GM19239 (cell line): ENCODE results near the gene GPR132.
"Not testable (repeated sequence)": the region's sequence is repeated elsewhere in the genome, so short reads cannot be mapped to it uniquely, and the experiment has no call there.

ENCODE experiments used
- DNase-seq: peaks from one replicate; pipeline ENCODE4 v3.0.0; 2011; ENCODE audit warnings: low spot score; ENCODE audit not compliant: insufficient read length
- FAIRE-seq: peaks from 2 replicates; lab custom pipeline; 2011; peaks lifted over from hg19 to GRCh38; lab: Jason Lieb, UNC

GPR132 gene

DNA sequence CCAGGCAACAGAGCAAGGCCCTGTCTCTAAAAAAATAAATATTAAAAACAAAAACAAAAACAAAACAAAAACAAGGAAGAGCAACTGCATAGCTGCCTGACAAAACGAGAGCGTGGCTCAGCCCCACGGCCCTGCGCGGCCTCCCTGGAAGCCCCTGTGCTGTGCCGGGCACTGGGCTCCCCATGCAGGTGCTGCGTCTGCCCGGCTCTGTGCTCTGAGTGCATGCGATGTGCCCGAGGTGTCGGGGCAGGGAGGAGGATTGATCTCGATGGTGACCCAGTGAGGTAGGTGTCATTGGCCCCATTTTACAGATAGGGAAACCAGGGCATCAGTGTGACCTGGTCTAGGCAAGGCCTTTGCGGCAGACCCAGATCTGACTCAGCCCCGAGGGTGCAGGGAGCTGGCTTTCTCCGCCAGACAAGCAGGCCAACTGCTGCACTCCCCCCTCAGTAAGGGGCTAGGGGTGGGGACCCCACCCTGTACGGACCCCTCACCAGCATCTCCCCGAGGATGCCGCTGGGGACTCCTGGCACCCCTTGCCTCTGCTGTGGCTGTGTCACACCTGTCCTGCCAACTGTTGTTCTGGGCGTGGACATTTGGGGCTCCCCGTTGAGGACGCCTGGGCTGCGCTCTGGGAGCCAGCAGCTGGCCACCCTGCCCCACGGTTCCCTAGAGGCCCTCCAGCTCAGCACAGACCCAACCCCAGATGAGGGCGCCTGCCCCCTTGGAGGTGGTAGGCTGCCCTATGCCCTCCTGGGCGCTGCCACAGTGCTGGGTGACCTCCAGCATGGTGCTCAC is 15.3 kb downstream of the GPR132 start:
- DNase-seq, result no peak
- no peak for FAIRE-seq

DNA sequence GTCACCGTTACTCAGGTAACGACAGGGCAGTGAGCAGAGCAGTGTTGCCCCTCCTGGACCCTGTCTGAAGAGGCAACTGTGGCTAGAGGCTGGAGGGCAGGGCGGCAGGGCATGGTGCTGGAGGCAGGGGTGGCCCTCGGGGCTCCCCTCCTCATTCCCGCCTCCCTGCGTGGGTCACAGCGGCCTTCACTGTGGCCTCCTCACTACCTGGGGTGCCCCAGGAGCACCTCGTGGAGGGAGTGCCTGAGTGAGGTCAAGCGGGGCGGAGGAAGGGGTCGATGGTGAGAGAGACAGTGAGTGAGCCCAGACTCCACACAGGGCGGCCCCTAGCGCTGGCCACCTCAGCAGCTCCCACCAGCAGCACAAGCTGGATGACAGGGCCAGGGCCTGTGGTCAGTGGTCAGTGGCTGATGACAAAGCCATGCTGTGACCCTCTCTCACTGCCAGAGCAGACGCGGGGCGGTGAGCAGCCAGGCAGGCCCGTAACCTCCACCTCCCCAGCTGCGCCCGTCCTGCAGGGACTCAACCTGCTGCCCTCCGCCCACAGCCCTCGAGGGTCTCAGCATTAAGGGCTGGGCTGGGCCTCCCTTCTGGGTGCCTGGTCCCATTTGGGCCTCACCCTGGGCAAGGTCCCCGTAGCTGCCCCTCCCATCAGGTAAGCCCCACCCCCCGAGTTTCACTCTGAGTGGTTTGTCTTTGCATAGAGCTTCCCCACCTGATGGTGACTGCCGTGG is 17.8 kb downstream of the GPR132 start:
- FAIRE-seq (peak; percentile 64), DNase-seq (no peak)

DNA sequence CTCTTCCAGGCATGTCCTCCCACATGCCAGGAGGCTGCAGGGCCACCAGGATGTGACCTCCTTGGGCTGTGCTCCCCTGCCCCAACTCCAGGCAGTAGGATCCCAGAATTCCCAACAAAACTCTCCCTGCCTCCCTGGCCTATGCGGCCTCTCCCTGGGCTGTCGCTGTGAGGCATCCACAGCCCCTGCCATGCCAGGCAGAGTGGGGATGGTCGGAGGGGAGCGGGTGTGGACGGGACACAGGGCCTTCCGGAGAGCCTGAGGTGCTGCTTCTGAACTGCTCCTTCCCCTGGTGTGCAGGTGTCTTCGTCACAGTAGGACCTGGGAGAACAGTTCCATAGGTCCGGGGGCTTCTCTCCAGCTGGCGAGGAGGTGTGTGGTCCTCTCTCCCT is 18.3 kb downstream of the GPR132 start:
- FAIRE-seq (no peak), DNase-seq (no peak)

DNA sequence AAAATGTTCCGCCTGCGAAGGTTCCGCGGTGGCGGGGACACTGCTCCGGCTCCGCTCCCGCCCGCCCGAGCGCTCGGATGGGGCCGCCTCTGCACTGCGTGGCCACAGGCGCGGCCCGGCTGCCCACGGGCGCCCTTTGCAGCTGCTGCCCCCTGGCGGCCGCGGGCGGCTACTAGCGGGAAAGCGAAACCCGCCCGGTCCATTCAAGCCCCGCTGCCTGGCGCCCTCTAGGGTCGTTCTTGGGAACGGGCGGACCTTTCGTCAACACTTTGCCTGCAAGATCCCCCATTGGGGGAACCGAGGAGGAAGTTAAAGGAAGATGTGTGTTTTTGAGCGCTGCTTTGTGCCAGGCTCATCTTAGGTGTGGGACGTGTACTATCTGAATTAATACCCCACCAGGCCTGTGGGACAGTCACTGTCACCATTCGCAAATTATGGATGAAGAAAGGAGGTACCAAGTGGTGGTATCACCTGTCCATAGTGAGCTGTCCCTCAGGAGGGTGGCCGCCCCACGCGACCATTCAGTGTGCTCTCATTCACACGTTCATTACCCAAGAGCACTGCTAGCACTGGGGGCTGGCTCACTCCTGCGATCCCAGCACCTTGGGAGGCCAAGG is 19.4 kb downstream of the GPR132 start:
- FAIRE-seq (peak; percentile 87), DNase-seq (peak; percentile 98)

DNA sequence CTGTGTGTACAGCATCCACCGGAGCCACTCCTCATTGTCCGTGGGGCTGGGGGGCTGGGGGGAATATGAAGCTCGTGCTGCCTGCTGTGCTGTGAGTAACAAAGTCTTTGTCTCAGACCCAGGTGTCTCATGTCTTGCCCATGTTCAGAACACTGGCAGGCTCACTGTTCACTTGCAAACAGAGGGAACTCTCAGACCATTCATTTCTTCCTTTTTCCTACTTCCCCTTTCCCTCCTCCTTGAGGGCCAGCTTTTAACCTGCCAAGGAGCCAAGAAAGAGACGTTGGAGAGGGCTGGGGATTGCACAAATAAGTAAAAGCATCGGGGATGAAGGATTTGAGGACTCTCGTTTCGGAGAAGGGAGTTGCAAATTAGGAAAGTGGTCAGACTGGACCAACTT is 21.6 kb downstream of the GPR132 start:
- FAIRE-seq (no peak), DNase-seq (no peak)

DNA sequence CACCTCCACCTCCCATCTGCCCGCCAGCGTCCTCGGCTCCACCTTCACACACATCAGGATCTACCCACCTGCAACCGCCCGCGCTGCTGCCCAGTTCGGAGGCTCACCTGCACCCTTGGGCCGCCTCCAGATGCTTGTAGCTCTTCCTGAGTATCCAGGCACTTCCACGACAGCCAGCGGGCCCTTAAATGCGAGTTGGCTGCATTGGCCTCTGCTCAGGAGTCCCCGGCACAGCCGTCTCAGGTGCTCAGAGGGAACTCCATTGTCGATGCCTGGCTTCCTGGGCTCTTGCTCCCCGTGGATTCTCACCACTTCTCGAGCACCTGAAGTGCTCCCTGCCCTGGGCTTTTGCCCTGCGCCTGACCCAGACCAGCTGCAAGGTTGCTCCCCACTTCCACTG is 22.4 kb downstream of the GPR132 start:
- FAIRE-seq (no peak), DNase-seq (no peak)

DNA sequence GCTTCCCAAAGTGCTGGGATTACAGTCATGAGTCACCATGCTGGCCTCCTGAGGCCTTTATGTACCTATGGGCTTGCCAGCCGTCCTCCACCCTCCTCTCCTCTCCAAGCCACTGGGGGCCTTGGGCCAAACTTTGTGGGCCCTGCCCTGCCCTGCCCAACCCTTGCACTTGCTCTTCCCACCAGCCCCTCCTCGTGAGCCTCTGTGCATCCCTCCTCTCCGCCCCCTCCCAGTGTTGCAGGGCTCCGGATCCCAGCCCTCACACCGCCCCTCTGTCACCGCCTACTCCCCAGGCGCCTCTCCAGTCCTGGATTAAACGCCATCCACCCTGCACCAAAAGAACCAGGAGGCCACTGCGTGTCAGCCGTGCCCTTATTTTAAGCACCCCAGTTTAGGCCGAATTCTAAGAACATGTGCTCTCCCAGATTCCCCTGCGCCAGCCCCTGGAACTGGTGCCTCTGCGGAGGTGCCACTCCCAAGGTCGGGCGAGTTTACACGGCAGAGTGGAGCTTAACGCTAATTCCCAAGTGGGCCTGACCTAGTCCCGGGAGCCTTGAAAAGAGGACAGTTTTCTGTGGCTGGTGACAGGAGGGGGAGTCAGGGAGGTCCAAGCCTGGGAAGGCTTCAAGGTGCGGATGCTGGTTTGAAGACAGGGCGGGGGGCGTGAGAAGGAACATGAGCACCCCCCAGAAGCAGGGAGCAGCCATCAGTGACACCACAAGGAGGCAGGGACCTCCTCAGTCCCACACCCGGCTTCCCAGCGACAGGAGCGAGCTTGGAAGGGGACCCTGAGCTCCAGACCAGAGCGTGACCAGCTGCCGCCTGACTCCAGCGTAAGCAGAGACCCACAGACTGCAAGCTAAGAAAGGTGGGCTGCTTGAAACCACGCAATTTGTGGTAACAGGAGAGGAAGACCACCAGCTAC is 23.1 kb downstream of the GPR132 start:
- no peak for FAIRE-seq
- DNase-seq, result no peak

DNA sequence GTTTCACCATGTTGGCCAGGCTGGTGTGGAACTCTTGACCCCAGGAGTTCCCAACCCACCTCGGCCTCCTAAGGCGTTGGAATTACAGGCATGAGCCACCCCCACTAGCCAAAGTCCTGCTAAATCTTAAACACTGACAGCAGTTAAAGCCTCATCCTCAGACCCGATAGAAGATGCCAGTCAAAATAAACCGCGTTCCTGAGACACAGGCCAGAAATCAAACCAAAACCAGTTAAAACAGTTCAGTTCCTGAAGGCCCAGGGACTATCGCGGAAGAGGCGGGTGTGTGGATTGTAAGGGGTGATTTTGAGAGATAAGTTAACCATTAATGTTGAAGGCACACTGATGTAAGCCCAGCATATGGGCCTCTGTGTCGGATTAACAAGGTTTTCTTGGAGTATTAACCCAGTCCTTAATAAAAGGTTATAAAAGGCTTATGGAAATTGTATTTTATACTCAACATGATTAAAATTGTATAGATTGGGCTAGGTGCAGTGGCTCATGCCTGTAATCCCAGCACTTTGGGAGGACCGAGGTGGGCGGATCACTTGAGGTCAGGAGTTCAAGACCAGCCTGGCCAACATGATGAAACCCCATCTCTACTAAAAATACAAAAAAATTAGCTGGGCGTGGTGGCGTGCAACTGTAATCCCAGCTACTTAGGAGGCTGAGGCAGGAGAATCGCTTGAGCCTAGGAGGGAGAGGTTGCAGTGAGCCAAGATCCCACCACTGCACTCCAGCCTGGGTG is 25.6 kb downstream of the GPR132 start:
- DNase-seq (no peak), FAIRE-seq (no peak)

DNA sequence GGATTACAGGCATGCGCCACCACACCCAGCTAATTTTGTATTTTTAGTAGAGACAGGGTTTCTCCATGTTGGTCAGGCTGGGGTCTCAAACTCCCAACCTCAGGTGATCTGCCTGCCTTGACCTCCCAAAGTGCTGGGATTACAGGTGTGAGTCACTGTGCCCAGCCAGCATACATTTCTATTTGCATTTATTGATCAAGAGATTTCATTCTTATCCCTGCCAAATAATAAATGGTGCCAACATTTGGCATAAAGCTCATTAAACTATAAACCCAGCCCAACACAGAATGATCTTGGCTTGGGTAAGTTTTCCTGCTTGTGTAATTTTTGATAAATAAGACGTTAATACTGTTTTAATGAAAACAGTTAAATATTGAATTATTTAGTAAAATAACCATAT is 29.6 kb downstream of the GPR132 start:
- DNase-seq, FAIRE-seq: not testable (repeated sequence)

DNA sequence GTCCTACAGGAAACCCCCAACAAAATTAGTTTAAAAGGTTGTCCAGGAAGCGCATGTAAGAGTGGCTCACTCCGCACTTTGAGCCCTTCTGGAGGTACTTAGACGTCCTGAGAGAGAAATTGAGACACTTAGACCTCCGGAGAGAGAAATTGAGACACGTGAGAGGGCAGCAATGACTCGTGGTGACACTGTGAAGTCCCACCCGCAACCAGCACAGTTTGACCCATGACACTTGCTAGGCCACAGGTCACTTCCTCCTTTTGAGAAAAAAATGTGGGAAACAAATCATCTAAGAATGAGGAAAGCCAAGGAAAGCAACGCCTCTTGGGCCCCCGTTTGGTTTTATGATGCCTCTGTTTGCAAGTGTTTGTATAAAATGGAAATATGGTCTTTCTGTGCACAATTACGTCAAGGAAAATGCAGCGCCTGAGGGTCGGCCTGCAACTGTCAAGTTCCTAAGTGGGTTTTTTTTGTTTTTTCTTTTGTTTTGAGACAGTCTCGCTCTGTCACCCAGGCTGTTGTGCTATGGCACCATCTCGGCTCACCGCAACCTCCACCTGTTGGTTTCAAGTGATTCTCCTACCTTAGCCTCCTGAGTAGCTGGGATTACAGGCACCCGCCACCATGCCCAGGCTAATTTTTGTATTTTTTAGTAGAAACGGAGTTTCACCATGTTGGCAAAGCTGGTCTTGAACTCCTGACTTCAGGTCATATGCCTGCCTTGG is 30.8 kb downstream of the GPR132 start:
- DNase-seq (no peak), FAIRE-seq (no peak)

DNA sequence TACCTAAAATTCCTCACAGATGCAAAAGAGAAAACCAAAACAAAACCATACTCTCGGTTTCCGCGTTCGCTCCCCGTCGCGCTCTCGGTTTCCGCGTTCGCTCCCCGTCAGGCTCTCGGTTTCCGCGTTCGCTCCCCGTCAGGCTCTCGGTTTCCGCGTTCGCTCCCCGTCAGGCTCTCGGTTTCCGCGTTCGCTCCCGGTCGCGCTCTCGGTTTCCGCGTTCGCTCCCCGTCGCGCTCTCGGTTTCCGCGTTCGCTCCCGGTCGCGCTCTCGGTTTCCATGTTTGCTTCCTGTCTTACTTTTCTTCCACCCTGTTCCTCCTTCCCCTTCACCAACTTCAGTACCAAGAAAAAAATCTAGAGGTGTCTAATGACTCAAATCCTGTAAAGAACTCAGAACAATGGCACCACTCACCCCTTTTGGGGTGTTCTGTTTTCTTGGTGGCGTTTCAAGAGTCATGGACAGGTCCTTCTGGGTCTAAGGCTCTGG is 31.8 kb downstream of the GPR132 start:
- not testable (repeated sequence) for DNase-seq, FAIRE-seq

DNA sequence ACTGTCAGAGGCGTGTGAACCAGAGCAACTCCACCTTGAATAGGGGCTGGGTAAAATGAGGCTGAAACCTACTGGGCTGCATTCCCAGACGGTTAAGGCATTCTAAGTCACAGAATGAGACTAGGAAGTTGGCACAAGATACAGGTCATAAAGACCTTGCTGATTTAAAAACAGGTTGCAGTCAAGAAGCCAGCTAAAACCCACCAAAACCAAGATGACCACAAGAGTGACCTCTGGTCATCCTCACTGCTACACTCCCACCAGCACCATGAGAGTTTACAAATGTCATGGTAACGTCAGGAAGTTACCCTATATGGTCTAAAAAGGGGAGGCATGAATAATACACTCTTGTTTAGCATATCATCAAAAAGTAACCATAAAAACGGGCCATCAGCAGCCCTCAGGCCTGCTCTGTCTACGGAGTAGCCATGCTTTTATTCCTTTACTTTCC is 32.8 kb downstream of the GPR132 start:
- FAIRE-seq, DNase-seq: not testable (repeated sequence)

DNA sequence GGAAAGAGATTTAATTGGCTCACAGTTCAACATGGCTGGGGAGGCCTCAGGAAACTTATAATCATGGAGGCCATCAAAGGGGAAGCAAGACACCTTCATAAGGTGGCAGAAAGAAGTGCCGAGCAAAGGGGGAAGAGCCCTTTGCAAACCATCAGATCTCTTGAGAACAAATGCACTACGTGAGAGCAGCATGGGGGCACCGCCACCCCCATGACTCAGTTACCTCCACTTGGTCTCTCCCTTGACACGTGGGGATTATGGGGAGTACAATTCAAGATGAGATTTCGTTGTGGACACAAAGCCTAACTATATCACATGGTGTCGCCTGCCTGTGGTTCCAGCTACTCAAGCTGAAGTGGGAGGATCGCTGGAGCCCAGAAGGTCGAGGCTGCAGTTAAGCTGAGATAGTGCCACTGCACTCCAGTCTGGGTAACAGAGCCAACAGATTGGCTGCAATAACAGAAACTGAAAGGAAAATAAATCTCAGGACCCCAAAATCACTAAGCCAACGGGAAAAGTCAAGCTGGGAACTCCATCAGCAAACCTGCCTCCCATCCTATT is 34.3 kb downstream of the GPR132 start:
- FAIRE-seq, result no peak
- DNase-seq, result no peak

DNA sequence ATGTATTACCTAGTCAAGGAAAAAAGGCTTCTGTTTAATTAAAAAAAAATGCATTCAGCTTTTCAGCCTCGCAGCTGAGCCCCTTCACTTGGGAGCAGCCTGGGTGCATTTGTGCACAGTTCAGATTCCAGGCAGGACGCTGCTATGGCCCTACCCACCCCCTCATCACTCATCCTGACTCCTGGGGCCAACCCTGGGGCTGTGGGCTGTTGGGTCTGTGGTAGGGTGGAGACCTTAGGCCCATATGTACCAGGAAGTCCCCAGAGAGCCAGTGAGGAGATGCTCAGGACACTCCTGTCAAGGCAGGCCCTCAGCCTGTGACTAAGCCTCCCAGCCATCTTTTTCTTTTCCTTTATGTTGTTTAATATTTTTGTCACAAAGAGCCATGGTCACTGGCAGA is 35.0 kb downstream of the GPR132 start:
- FAIRE-seq (no peak), DNase-seq (no peak)

DNA sequence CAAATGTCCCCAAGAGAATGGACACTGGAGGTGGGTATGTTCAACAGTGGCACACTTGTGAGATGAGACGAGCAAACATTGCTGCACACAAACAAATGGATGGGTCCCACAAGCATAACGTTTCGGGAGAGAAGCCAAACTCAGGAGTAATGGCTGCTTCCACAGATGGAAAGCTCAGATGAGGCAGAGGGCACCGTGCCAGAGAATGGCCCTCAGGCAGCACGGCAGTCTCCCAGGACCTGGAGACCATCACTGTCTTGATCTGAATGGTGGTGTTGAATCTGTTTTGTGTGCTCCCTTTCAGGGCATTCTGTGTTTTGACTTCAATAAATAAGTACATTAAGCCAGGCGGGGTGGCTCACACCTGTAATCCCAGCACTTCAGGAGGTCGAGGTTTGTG is 35.8 kb downstream of the GPR132 start:
- no peak for FAIRE-seq
- no peak for DNase-seq

DNA sequence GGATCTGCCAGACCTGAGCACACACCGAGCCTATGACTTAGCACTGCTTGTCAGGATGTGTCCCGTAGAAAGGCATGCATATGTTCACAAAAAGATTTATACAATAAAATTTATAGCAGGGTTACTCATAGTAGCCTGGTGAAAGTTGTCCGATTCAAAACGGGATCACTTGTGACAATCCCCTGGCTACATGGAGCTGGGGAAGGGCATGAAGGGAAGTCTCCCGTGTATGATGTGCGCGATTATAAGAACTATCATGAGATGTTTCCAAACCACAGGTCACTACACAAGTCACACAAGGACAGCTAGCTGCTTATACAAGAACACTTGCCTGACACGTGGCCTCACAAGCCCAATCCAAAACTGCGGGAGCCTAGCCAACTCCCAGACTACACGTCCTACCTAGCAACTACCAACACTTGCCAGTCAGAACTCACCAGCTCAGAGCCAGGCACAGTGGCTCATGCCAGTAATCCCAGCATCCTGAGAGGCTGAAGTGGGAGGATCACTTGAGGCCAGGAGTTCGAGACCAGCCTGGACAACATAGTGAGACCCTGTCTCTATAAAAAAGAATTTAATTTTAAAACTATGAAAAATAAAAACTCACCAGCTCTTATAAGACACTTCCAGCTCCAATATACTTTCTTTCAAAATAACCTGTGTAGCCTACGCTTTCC is 36.8 kb downstream of the GPR132 start:
- no peak for FAIRE-seq

DNA sequence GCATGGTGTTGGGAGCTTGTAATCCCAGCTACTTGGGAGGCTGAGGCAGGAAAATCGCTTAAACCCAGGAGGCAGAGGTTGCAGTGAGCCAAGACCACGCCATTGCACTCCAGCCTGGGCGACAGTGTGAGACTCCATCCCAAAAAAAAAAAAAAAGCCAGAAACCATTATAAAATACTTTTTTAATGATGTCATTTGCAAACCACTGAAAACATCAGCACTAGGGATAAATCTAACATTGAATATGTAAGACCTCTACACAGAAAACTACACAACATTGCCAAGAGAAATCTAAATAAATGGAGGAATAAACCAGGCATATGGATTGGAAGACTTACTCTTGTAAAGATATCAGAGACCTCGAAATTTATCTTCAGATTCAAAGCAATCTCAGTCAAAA is 37.5 kb downstream of the GPR132 start:
- DNase-seq, FAIRE-seq: not testable (repeated sequence)

More for the DNA sequence above, 36.8 kb downstream of the GPR132 start:
- no peak for DNase-seq
